IMR-90 (cell line): ENCODE data around the gene PLCG1. TPM values are rescaled to one million over a fixed set of nuclear protein-coding genes. Genes with fewer than 3 reads are reported as not detected.

Experiments
- ATAC-seq: fragments of 200-7000 bp; cut with Tn5 transposase; 2 replicates; pipeline ENCODE4 v1.9.1; 2020; ENCODE audit warnings: low read depth, mild to moderate bottlenecking, moderate library complexity
- BruUV-seq: library from RNA; stranded (reverse); fragments of 400-500 nt; replicated peaks from 2 replicates; lab custom pipeline; 2021; lab: Mats Ljungman, UMichigan
- CTCF ChIA-PET: fragments of 300-600 bp; formaldehyde crosslinking; extraction: SDS; loops from one replicate; lab custom pipeline; 2021; ENCODE audit warnings: antibody characterized with exemption; lab: Yijun Ruan, JAX
- POLR2A ChIA-PET: fragments of 300-600 bp; sonication (Branson Sonifier 250); formaldehyde crosslinking; loops from one replicate; lab custom pipeline; 2022; ENCODE audit warnings: antibody characterized with exemption; ENCODE audit not compliant: unreplicated experiment; lab: Charles Lee
- DNase-seq: peaks from one replicate; pipeline ENCODE4 v3.0.0; 2013
- H2AFZ ChIP-seq: replicated peaks from 2 replicates; pipeline ENCODE3; 2013; ENCODE audit warnings: low read length, mild to moderate bottlenecking; ENCODE audit not compliant: poor library complexity
- H2AK5ac ChIP-seq: 2 replicates; pipeline ENCODE4 v1.6.1; 2013; ENCODE audit warnings: low read depth, low read length, inconsistent platforms
- H2AK9ac ChIP-seq: replicated peaks from 2 replicates; pipeline ENCODE3; 2013; ENCODE audit warnings: mild to moderate bottlenecking, low read depth, low read length, moderate library complexity; ENCODE audit not compliant: poor library complexity
- H2BK120ac ChIP-seq: 2 replicates; pipeline ENCODE4 v1.6.1; 2013; ENCODE audit warnings: low read depth, low read length, inconsistent platforms
- H2BK15ac ChIP-seq: 3 replicates; pipeline ENCODE4 v1.6.1; 2013; ENCODE audit warnings: low read depth, low read length, inconsistent platforms
- H2BK20ac ChIP-seq: 2 replicates; pipeline ENCODE4 v1.6.1; 2013; ENCODE audit warnings: low read depth, mild to moderate bottlenecking, inconsistent platforms, low read length, moderate library complexity
- H2BK5ac ChIP-seq: 2 replicates; pipeline ENCODE4 v1.6.1; 2013; ENCODE audit warnings: mild to moderate bottlenecking, low read depth, low read length, inconsistent platforms; ENCODE audit not compliant: poor library complexity, severe bottlenecking
- H3K14ac ChIP-seq: replicated peaks from 2 replicates; pipeline ENCODE4 v1.6.1; 2013; ENCODE audit warnings: low read depth, low read length, inconsistent platforms
- H3K18ac ChIP-seq: 2 replicates; pipeline ENCODE4 v1.6.1; 2013; ENCODE audit warnings: low read depth, low read length, control low read depth
- H3K23ac ChIP-seq: 2 replicates; pipeline ENCODE4 v1.6.1; 2013; ENCODE audit warnings: low read depth, low read length, inconsistent platforms
- H3K27ac ChIP-seq: 2 replicates; pipeline ENCODE4 v1.5.1; 2013; ENCODE audit warnings: mild to moderate bottlenecking, control low read depth, low read length; ENCODE audit not compliant: insufficient read depth
- H3K27me3 ChIP-seq: 2 replicates; pipeline ENCODE4 v1.6.1; 2013; ENCODE audit warnings: low read length; ENCODE audit not compliant: control insufficient read depth, insufficient read depth
- H3K36me3 ChIP-seq: 2 replicates; pipeline ENCODE4 v1.6.1; 2013; ENCODE audit warnings: low read length, mixed read lengths; ENCODE audit not compliant: control insufficient read depth, insufficient read depth
- H3K4ac ChIP-seq: 2 replicates; pipeline ENCODE4 v1.6.1; 2013; ENCODE audit warnings: low read depth, low read length, inconsistent platforms
- H3K4me1 ChIP-seq: 2 replicates; pipeline ENCODE4 v1.6.1; 2013; ENCODE audit warnings: low read length, mixed read lengths; ENCODE audit not compliant: control insufficient read depth, insufficient read depth
- H3K4me2 ChIP-seq: 2 replicates; pipeline ENCODE4 v1.6.1; 2013; ENCODE audit warnings: low read depth, mild to moderate bottlenecking, control low read depth, low read length, moderate library complexity
- H3K4me3 ChIP-seq: 2 replicates; pipeline ENCODE4 v1.5.1; 2013; ENCODE audit warnings: low read depth, mild to moderate bottlenecking, control low read depth, low read length, moderate library complexity; ENCODE audit not compliant: insufficient read depth
- H3K56ac ChIP-seq: 2 replicates; pipeline ENCODE4 v1.6.1; 2013; ENCODE audit warnings: low read length, inconsistent platforms; ENCODE audit not compliant: insufficient read depth; ENCODE audit errors: extremely low read depth
- H3K79me1 ChIP-seq, 2 experiments: 2 replicates each; pipeline ENCODE4 v1.6.1; 2013; ENCODE audit warnings: low read length in 2 of 2, inconsistent platforms in 1 of 2, low read depth in 1 of 2
- H3K9ac ChIP-seq: 2 replicates; pipeline ENCODE4 v1.6.1; 2013; ENCODE audit warnings: low read depth, low read length, control low read depth
- H3K9me1 ChIP-seq: 2 replicates; pipeline ENCODE4 v1.6.1; 2013; ENCODE audit warnings: low read length, inconsistent platforms; ENCODE audit not compliant: insufficient read depth
- H3K9me3 ChIP-seq: 2 replicates; pipeline ENCODE4 v1.6.1; 2013; ENCODE audit warnings: low read length; ENCODE audit not compliant: control insufficient read depth, insufficient read depth
- H4K20me1 ChIP-seq: 2 replicates; pipeline ENCODE4 v1.6.1; 2013; ENCODE audit warnings: low read length, inconsistent platforms; ENCODE audit not compliant: insufficient read depth
- H4K5ac ChIP-seq: 2 replicates; pipeline ENCODE4 v1.6.1; 2013; ENCODE audit warnings: mild to moderate bottlenecking, low read depth, low read length, control low read depth
- H4K8ac ChIP-seq, 2 experiments: 2 replicates each; pipeline ENCODE4 v1.6.1; 2013; ENCODE audit warnings: low read depth in 2 of 2, low read length in 2 of 2, control low read depth in 1 of 2, inconsistent platforms in 1 of 2
- H4K91ac ChIP-seq: 2 replicates; pipeline ENCODE4 v1.6.1; 2013; ENCODE audit warnings: low read depth, low read length, inconsistent platforms; ENCODE audit not compliant: insufficient read depth
- BHLHE40 ChIP-seq: fragments of 150-350 bp; IDR thresholded peaks from 2 replicates; pipeline ENCODE4 v1.6.1; 2016; ENCODE audit warnings: mild to moderate bottlenecking, low read depth, low read length
- CEBPB ChIP-seq: IDR thresholded peaks from 2 replicates; pipeline ENCODE4 v1.6.1; 2012; ENCODE audit warnings: low read depth, low read length, improper control_type of control experiment
- CHD1 ChIP-seq: IDR thresholded peaks from 2 replicates; pipeline ENCODE4 v1.6.1; 2012; ENCODE audit warnings: low read depth, low read length, improper control_type of control experiment
- ELK1 ChIP-seq: fragments of 150-350 bp; IDR thresholded peaks from 2 replicates; pipeline ENCODE4 v1.6.1; 2016; ENCODE audit warnings: low read depth, mild to moderate bottlenecking, low read length, moderate library complexity, borderline replicate concordance
- MAZ ChIP-seq: IDR thresholded peaks from 2 replicates; pipeline ENCODE4 v1.6.1; 2012; ENCODE audit warnings: low read depth, mild to moderate bottlenecking, low read length, improper control_type of control experiment, moderate library complexity, borderline replicate concordance
- NFE2L2 ChIP-seq: fragments of 150-350 bp; IDR thresholded peaks from 2 replicates; pipeline ENCODE4 v1.6.1; 2016; ENCODE audit warnings: low read depth, mild to moderate bottlenecking, low read length
- RAD21 ChIP-seq: IDR thresholded peaks from 2 replicates; pipeline ENCODE4 v1.6.1; 2012; ENCODE audit warnings: low read length, improper control_type of control experiment
- SMC3 ChIP-seq: fragments of 150-350 bp; IDR thresholded peaks from 2 replicates; pipeline ENCODE4 v1.6.1; 2016; ENCODE audit warnings: low read depth, mild to moderate bottlenecking, antibody characterized with exemption, low read length, moderate library complexity
- WGBS, 2 experiments: methylation state at CpG; one replicate each; pipeline versions ENCODE4 v1.1.5 to v1.1.7; 2013; ENCODE audit warnings: missing lambda C conversion rate in 2 of 2; ENCODE audit not compliant: insufficient read length in 1 of 2; ENCODE audit errors: extremely low coverage in 2 of 2; 5-methylcytosine and 5-hydroxymethylcytosine counted together
- dilution Hi-C: fragments of 300-500 bp; cut with HindIII; formaldehyde crosslinking; loops from one replicate; pipeline ENCODE4 v1.14.3; 2018; ENCODE audit warnings: low sequenced_read_pairs; ENCODE audit not compliant: unreplicated experiment
- in situ Hi-C: fragments of 300-500 bp; cut with MboI; formaldehyde crosslinking; loops from 3 replicates; pipeline ENCODE4 v1.14.3; 2019; ENCODE audit warnings: low sequenced_read_pairs, inconsistent platforms, mixed read lengths
- intact Hi-C: fragments of 100-400 bp; cut with micrococcal nuclease; formaldehyde crosslinking; loops from 2 replicates; pipeline ENCODE4 v1.10.0; 2022
- polyA plus RNA-seq, 3 experiments: library from polyadenylated mRNA; depleted of rRNA; stranded (reverse); fragments of >200 nt; gene quantifications; 2 replicates each; pipeline ENCODE4 v1.2.3, GENCODE V29; 2012; ENCODE audit warnings: low replicate concordance in 1 of 3
- total RNA-seq: library from RNA; depleted of rRNA; stranded (reverse); fragments of >200 nt; gene quantifications from 2 replicates; pipeline ENCODE4 v1.2.3, GENCODE V29; 2012

The PLCG1 gene
- total and polyA plus RNA-seq, 2 of the 4 experiments (the other 2 are of a cell fraction): 59.1 to 69.1 TPM

GRCh38 chr20:41181567-41181966 lies 44.2 kb downstream of the PLCG1 start:
- WGBS, 2 experiments: 100% methylated on average over 1 of the region's 3 CpGs; no CpG with 5 or more reads in 1 of the 2 experiments
- Histone ChIP-seq H2BK20ac (no peak overlapping the region), H4K8ac (no peak overlapping the region), H2AK5ac (no peak overlapping the region), H3K4ac (no peak overlapping the region), H2AK9ac (no peak overlapping the region), H3K23ac (no peak overlapping the region), H3K4me1 (peaks cover 19% of the 10 kb centered on the region), H3K56ac (no peak overlapping the region), H2BK15ac (no peak overlapping the region), H4K5ac (no peak overlapping the region), H3K36me3 (peaks cover 27% of the 10 kb centered on the region), H3K14ac (no peak overlapping the region), H2AFZ (no peak overlapping the region), H3K27ac (no peak overlapping the region), H4K20me1 (peaks cover 6% of the 10 kb centered on the region), H3K4me3 (no peak overlapping the region), H3K79me1 (peaks cover 46 to 80% of the 10 kb centered on the region in 2 experiments), H3K9me1 (peaks cover 49% of the 10 kb centered on the region), H2BK5ac (no peak overlapping the region), H3K9me3 (no peaks in the 10 kb centered on the region), H2BK120ac (no peak overlapping the region), H3K27me3 (no peaks in the 10 kb centered on the region), H3K18ac (no peak overlapping the region), H4K91ac (no peak overlapping the region), H3K9ac (no peak overlapping the region), H3K4me2 (no peak overlapping the region)
- no peak for TF ChIP-seq RAD21
- TF ChIP-seq MAZ: no peak
- TF ChIP-seq SMC3: no peak
- no peak for TF ChIP-seq CHD1
- TF ChIP-seq ELK1: no peak
- TF ChIP-seq NFE2L2: no peak
- TF ChIP-seq CEBPB: no peak
- TF ChIP-seq BHLHE40: no peak
- no TSS peak for BruUV-seq
- no peak for ATAC-seq
- ChIA-PET POLR2A (no interaction called here), CTCF (no interaction called here)
- intact Hi-C loops (no loop called here), dilution Hi-C loops (no loop called here), in situ Hi-C loops (no loop called here)
- no peak for DNase-seq
